Stomach (tissue), 9 donors: ENCODE data around the gene ZCRB1. TPM values are rescaled to one million over a fixed set of nuclear protein-coding genes. Genes with fewer than 3 reads are reported as not detected.

Source experiments
- DNase-seq, 2 donors: peaks; one replicate each; pipeline versions ENCODE4 v3.0.0 to v3.0.0-alpha.2; 2013 to 2019
- H3K27ac ChIP-seq, 5 donors: fragments of 200-600 bp in 4 of 5; sonication (generic) in 4 of 5; one replicate each; pipeline ENCODE4 v1.5.1; 2013 to 2019; ENCODE audit warnings: mild to moderate bottlenecking in 1 of 5, moderate library complexity in 1 of 5
- H3K27me3 ChIP-seq, 3 donors: fragments of 200-600 bp; sonication (generic); one replicate each; pipeline ENCODE4 v1.5.1; 2017 to 2019; ENCODE audit warnings: mixed run types in 1 of 3
- H3K36me3 ChIP-seq, 4 donors: fragments of 200-600 bp; sonication (generic); 1 replicate in 3 of 4; 2 replicates in 1 of 4; pipeline ENCODE4 v1.5.1; 2016 to 2019
- H3K4me1 ChIP-seq, 4 donors: fragments of 200-600 bp; sonication (generic); one replicate each; pipeline ENCODE4 v1.5.1; 2016 to 2019
- H3K4me3 ChIP-seq, 4 donors: fragments of 200-600 bp; sonication (generic) in 3 of 4; one replicate each; pipeline ENCODE4 v1.5.1; 2016 to 2019; ENCODE audit warnings: mild to moderate bottlenecking in 1 of 4
- H3K9me3 ChIP-seq, 4 donors: fragments of 200-600 bp; sonication (generic); one replicate each; pipeline ENCODE4 v1.5.1; 2016 to 2019
- EP300 ChIP-seq: sonication (generic); formaldehyde crosslinking; IDR thresholded peaks from one replicate; pipeline ENCODE4 v1.6.1; 2017; ENCODE audit warnings: antibody characterized with exemption
- POLR2A ChIP-seq, 4 donors: fragments of 450-650 bp; IDR thresholded peaks; one replicate each; pipeline ENCODE4 v1.6.1; 2016; ENCODE audit warnings: antibody characterized with exemption in 4 of 4, control low read depth in 2 of 4, mild to moderate bottlenecking in 1 of 4, moderate library complexity in 1 of 4
- POLR2AphosphoS5 ChIP-seq, 3 donors: sonication (generic); formaldehyde crosslinking; IDR thresholded peaks; one replicate each; pipeline ENCODE4 v1.6.1; 2016; ENCODE audit warnings: antibody characterized with exemption in 3 of 3
- WGBS, 5 donors: extraction: QIAGEN DNeasy Blood & Tissue Kit in 3 of 5; methylation state at CpG; one replicate each; pipeline versions ENCODE4 v1.1.5 to v1.1.7; 2013 to 2018; 5-methylcytosine and 5-hydroxymethylcytosine counted together
- intact Hi-C: fragments of 100-400 bp; cut with DNase I; formaldehyde crosslinking; loops from one replicate; pipeline ENCODE4 v1.15.1; 2023; ENCODE audit warnings: low total_unique reads
- polyA plus RNA-seq, 3 donors: library from polyadenylated mRNA; stranded (reverse); fragments of 200-250 nt; gene quantifications; one replicate each; pipeline ENCODE4 v1.2.3, GENCODE V29; 2013
- small RNA-seq, 4 donors: library from RNA; depleted of rRNA; stranded (forward); fragments of <200 nt; gene quantifications; one replicate each; pipeline ENCODE3, GENCODE V24; 2016
- total RNA-seq, 5 donors: library from RNA; depleted of rRNA; stranded (reverse); fragments of >200 nt; gene quantifications; one replicate each; pipeline versions ENCODE4 v1.1.0 to v1.2.3, GENCODE V29; 2014 to 2016
- TF ChIP-seq, protein P1 (sequence below), 7 experiments: fragments of 450-650 bp in 4 of 7; fragments of 200-600 bp in 3 of 7; sonication (generic) in 3 of 7; IDR thresholded peaks; one replicate each; pipeline ENCODE4 v1.5.1; 2016 to 2019; ENCODE audit warnings: antibody characterized with exemption in 7 of 7, control low read depth in 2 of 7, mild to moderate bottlenecking in 1 of 7
- donor health status: healthy with polysubstance abuse.
- donor health status: Bipolar disorder and iron deficiency.
- donor health status: healthy.

The ZCRB1 gene
- total and polyA plus RNA-seq, 8 donors: 0.58 to 97.5 (median 34.2) TPM

DNA sequence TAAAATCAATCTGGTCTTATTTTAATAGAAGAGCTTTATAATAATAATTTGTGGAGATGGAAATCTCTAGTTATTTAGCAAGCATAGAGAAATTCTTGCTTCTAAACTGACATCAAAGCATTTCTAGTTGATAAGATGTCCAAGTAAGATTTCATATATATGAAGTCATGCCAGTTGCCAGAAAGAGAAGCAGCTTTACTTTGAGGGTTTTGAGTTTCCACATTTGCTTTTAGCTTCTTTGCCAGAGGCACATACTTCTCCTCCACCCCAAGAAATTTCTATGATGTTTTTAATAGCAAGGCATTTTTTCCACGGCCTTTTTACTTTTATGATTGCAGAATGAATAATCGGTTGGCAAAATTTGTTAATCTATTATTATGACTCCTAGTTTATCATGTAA lies 63.6 kb downstream of the ZCRB1 start:
- WGBS, 5 donors: 75 to 91% (median 86%) methylated on average over 2 of the region's 2 CpGs
- intact Hi-C loops: no loop called here
- TF ChIP-seq, protein P1, sequence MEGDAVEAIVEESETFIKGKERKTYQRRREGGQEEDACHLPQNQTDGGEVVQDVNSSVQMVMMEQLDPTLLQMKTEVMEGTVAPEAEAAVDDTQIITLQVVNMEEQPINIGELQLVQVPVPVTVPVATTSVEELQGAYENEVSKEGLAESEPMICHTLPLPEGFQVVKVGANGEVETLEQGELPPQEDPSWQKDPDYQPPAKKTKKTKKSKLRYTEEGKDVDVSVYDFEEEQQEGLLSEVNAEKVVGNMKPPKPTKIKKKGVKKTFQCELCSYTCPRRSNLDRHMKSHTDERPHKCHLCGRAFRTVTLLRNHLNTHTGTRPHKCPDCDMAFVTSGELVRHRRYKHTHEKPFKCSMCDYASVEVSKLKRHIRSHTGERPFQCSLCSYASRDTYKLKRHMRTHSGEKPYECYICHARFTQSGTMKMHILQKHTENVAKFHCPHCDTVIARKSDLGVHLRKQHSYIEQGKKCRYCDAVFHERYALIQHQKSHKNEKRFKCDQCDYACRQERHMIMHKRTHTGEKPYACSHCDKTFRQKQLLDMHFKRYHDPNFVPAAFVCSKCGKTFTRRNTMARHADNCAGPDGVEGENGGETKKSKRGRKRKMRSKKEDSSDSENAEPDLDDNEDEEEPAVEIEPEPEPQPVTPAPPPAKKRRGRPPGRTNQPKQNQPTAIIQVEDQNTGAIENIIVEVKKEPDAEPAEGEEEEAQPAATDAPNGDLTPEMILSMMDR (IDR thresholded peaks at IDR 0.05): no peak
- TF ChIP-seq EP300 (no peak), POLR2A (IDR thresholded peaks at IDR 0.05) (no peak), POLR2AphosphoS5 (IDR thresholded peaks at IDR 0.05) (no peak)
- Histone ChIP-seq H3K27me3 (no peaks in the 10 kb centered on the region), H3K9me3 (no peaks in the 10 kb centered on the region), H3K27ac (no peak overlapping the region), H3K36me3 (no peaks in the 10 kb centered on the region), H3K4me1 (no peaks in the 10 kb centered on the region), H3K4me3 (no peak overlapping the region)
- DNase-seq: no peak

Small RNA genes lying within 50 kb of the gene (small RNA-seq; reads per million reads assigned to genes)
- gene MIR7851 (0 reads per million in 4 donors), gene RF00090 (0 reads per million in 4 donors)

Other genes starting within 250 kb of the ZCRB1 start
- 10 to 100 TPM in 3 of 5 donors, 1 to 10 TPM in 2; 3.2 to 17.6 (median 11.7) TPM for gene GXYLT1, start 181.2 kb downstream of the ZCRB1 start, total RNA-seq
- 1 to 10 TPM; 1.4 to 1.9 (median 1.7) TPM for gene GXYLT1, start 181.2 kb downstream of the ZCRB1 start, polyA plus RNA-seq
- 10 to 100 TPM; 36.5 to 91.0 (median 45.8) TPM for gene YAF2, start 87.8 kb downstream of the ZCRB1 start, total RNA-seq
- gene YAF2, start 87.8 kb downstream of the ZCRB1 start, polyA plus RNA-seq: 10 to 100 TPM in 1 of 3 donors, 1 to 10 TPM in 2; 8.7 to 27.2 (median 9.7) TPM
- gene PPHLN1, start 73 bp upstream of the ZCRB1 start, total RNA-seq: 100 to 1,000 TPM in 2 of 5 donors, 10 to 100 TPM in 3; 29.8 to 213 (median 99.5) TPM
- 10 to 100 TPM; 23.5 to 29.6 (median 26.3) TPM for gene PPHLN1, start 73 bp upstream of the ZCRB1 start, polyA plus RNA-seq